Prostate gland (tissue), 2 donors: ENCODE measurements around the gene UCN2.

Experiments
- POLR2AphosphoS5 ChIP-seq: sonication (generic); formaldehyde crosslinking; IDR thresholded peaks from one replicate; pipeline ENCODE4 v1.6.1; 2017; ENCODE audit warnings: antibody characterized with exemption
- TF ChIP-seq, protein P1 (sequence below), 4 experiments: fragments of 200-600 bp in 2 of 4; fragments of 450-650 bp in 2 of 4; sonication (generic) in 2 of 4; IDR thresholded peaks; 1 replicate in 3 of 4; 2 replicates in 1 of 4; pipeline ENCODE4 v1.5.1; 2016 to 2019; ENCODE audit warnings: antibody characterized with exemption in 4 of 4, mild to moderate bottlenecking in 2 of 4, moderate library complexity in 2 of 4

DNA sequence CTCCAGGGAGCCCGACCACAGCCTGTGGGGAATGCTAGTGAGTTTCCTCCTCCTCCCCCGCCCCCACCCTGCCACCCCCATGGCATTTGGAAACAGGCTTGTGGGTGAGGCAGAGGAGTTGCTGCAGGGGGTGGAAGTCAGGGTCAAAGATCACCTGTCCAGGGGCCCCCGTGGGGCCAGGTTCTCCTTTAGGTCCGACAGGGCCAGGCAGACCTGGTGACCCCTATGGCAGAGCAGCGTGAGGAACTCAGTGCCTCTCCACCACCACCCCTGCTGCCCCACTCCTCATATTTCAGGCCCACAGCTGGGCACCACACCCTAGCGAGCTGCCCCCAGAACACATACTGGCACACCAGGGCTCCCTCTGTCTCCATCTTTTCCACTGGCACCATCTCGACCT, 8.9 kb upstream of the UCN2 start:
- TF ChIP-seq, protein P1, sequence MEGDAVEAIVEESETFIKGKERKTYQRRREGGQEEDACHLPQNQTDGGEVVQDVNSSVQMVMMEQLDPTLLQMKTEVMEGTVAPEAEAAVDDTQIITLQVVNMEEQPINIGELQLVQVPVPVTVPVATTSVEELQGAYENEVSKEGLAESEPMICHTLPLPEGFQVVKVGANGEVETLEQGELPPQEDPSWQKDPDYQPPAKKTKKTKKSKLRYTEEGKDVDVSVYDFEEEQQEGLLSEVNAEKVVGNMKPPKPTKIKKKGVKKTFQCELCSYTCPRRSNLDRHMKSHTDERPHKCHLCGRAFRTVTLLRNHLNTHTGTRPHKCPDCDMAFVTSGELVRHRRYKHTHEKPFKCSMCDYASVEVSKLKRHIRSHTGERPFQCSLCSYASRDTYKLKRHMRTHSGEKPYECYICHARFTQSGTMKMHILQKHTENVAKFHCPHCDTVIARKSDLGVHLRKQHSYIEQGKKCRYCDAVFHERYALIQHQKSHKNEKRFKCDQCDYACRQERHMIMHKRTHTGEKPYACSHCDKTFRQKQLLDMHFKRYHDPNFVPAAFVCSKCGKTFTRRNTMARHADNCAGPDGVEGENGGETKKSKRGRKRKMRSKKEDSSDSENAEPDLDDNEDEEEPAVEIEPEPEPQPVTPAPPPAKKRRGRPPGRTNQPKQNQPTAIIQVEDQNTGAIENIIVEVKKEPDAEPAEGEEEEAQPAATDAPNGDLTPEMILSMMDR (IDR thresholded peaks at IDR 0.05): no peak
- TF ChIP-seq POLR2AphosphoS5: no peak
